HG03103 (cell line): ENCODE data around the gene RAP1GAP2.
"Not testable (repeated sequence)": the region's sequence is repeated elsewhere in the genome, so short reads cannot be mapped to it uniquely, and the experiment has no call there.

Experiments
- ATAC-seq: cut with Tn5 transposase; IDR thresholded peaks from one replicate; pipeline ENCODE4 v1.9.1; 2021; ENCODE audit warnings: low read depth; ENCODE audit not compliant: unreplicated experiment

Gene RAP1GAP2

DNA sequence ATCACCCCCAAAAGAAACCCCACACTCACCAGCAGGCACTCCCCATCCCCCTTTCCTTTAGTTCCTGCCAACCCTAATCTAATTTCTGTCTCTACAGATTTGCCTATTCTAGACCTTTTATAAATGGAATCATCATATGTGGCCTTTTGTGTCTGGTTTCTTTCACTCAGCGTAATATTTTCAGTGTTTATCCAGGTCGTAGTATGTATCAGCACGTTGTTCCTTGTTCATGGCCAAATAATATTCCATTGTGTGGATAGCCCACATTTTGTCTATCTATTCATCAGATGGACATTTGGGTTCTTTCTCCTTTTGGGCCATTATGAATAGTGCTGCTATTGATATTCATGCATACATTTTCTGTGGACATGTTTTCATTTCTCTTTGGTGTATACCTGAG is 193.6 kb downstream of the RAP1GAP2 start:
- no peak for ATAC-seq

DNA sequence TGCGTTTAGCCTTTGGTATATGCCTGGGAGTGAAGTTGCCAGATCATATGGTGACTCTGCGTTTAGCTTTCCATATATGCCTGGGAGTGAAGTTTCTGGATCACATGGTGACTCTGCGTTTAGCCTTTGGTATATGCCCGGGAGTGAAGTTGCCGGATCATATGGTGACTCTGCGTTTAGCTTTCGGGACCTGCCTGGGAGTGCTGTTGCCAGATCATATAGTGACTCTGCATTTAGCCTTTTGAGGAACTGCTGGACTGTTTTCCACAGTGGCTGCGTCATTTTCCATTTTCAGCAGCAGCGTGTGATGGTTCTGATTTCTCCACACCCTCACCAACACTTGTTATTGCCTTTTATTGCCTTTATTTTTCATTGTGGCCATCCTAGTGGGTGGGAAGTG is 194.2 kb downstream of the RAP1GAP2 start:
- ATAC-seq = no peak

DNA sequence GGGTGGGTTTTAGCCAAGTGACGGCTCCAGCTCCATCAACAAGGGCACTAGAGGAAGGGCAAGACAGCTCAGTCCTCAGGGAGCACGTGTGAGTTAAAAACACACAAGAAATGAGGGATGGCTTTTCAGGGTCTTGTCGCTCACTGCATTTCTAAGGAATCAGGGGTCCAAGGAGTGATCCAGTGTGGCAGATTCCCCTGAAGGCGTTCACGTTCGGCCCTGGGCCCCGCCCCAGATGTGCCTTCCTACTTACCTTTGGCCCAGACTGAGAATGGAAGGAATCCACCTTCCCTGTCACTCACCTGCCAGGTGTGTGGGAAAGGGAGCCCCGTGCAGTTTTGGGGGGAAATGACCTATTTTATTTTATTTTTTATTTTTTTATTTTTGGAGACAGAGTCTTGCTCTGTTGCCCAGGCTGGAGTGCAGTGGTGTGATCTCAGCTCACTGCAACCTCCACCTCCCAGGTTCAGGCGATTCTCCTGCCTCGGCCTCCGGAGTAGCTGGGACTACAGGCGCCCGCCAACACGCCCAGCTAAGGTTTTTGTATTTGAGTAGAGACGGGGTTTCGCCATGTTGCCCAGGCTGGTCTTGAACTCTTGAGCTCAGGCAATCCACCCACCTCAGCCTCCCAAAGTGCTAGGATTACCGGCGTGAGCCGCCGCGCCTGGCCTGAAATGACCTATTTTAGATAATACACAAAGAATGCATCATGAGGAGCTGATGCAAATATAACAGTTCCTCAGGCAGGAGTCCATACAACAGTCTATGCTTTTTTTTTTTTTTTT is 195.3 kb downstream of the RAP1GAP2 start:
- ATAC-seq = not testable (repeated sequence)

DNA sequence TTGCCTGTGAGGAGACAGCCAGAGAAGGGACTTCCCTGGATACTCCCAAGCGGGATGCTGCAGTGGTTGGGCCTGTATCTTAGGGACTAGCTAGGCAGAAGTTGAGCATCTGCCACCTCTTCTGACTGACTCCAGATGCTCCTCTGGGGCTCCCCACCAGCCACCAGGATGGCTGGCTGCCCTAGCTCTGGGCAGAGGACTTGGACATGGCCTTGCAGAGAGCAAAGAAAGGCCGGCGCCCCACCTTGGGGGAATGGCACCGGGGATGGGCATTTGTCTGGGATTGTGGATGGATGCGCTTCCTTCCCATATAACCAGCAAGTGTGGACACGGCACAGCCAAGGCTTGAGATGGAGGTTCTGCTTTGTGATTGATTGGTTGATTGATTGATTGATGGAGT is 198.2 kb downstream of the RAP1GAP2 start:
- no peak for ATAC-seq

DNA sequence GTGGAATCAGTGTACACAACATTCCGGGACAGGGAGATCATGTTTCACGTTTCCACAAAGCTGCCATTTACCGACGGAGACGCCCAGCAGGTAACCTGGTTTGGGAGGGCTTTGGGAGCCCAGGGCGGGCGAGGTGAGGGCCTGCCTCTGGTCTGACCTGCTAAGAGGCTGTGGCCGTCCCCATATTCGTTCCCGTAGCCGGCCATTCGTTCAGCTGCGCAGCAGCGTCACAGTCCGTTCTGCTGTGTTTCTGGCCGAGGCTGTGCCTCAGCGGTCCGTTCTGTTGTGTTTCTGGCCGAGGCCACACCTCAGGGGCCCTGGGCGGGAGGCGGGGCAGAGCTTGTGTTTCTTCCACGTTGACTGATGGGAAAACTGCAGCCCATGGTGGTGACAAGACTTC is 199.1 kb downstream of the RAP1GAP2 start:
- no peak for ATAC-seq

DNA sequence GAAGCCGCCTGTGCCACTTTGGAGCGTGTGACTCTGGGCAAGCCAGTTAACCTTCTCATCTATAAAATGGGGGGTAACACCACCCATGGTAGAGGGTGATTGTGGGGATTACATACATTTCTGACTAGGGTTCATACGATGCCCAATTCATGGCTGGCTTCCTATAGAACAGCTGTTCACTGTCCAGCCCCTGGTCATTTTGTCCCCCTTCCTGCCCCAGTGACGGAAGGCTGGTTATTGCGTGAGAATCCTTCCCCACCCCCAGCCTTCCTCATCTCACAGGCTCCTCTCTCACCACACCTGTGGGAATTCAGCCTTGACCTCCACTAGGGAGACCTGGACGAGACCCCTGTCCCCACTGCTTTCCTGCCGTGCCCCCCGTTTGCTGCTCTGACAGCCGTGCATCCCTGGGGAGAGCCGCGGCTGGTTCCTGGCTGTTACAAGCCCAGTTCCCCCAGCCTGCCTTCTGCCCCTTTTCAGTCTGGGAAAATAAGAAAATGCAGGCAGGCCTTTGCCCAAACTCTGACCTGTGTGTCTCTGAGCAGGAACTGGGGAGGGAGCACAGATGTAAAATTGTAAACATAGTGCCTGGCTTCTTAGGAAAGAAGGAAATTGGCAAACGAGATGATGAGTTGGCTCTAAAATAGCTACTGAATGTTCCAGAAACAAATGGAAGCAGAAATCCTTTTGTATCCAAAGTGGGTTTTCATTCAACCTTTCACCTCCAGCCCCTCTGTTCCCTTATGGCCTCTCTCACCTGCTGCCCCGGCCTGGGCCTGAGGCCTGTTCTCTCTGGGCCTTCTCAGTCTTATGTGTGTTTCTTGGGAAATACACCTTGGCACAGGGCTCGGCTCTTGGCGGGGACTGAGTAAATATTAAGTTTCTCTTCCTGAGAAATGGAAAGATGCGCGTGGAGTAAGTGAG is 199.9 kb downstream of the RAP1GAP2 start:
- no peak for ATAC-seq

DNA sequence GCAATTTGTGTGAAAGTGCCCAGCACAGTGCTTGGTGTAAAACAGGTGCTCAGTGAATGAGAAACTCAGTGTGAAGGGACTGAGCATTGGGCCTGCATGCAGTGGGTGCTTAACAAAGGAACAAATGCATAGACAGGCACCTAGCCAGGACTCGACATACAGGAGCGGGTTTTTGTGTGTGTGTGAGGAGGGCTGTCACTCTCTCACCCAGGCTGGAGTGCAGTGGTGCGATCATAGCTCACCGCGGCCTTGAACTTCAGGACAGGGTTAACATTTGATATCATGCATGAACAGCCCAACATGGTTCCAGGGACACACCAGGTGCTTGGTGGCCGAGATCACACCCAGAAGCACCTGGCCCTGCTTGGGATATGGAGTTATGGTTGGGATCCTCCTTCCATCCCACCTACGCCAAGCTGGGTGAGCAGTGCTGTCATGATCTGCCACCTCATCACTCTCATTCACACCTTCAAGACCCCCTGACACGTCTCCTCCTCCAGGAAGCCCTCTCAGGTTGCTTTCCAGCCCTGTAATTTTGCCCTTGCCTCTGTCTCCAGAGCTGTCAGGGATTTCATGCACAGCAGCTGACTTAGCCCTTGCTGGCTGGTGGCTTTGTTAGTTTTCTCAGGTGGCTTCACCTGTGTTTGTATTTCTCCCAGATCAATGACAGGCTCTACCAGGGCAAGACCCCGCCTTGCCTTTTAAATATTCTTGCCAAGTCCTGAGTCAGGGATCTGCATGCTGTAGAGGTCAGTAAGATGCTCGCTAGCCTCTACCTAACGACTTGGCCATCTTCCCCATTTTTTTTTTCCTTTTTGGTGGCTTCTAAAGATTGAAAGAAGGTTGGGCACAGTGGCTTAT is 200.8 kb downstream of the RAP1GAP2 start:
- ATAC-seq = no peak

DNA sequence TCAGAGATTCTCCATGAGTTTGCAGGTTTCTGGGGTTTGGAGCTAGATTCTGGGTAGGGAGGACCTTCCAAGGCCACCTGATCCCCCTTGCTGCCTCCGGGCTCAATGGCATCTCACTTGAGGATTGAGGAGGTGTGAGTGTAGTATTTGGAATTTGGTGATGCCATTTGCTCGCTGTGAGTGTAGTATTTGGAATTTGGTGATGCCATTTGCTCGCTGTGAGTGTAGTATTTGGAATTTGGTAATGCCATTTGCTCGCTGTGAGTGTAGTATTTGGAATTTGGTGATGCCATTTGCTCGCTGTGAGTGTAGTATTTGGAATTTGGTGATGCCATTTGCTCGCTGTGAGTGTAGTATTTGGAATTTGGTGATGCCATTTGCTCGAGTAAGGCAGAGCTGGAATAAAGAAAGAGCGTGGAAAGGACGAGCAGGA is 202.2 kb downstream of the RAP1GAP2 start:
- ATAC-seq = not testable (repeated sequence)

DNA sequence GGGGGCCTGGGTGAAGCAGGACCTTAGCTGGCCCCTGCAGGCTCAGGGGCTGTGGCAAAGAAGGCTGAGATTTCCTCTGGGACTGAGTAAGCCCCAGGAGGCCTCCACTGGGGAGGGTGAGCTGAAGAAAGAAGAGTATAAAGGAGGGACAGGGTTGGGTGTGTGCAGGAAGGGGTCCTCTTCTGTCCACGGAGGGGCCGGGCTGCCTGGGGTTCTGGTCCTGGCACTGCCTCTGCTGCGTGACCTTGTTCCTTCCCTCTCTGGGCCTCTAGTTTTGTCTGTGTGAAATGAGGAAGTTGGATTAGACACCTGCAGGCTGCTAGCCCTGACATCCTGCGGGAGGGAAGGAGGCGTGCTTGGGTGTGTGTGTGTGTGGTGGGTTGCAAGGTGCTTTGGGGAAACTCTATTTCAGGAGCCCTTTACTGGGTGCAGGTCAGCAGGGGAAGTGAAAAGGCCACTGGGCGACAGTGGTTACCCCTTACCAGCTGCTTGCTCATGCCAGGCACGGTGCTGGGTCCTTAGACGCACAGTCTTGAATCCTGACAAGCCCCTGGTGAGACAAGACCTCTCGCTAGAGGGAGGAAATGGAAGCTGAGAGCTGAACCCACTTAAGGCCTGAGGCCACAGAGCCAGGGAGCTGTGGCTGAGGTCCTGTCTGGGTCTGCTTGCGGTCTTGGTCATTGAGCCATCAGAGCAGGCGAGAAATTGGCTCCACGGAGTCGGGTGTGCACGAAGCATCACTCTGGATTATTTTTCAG is 206.5 kb downstream of the RAP1GAP2 start:
- peak; percentile 51 for ATAC-seq

DNA sequence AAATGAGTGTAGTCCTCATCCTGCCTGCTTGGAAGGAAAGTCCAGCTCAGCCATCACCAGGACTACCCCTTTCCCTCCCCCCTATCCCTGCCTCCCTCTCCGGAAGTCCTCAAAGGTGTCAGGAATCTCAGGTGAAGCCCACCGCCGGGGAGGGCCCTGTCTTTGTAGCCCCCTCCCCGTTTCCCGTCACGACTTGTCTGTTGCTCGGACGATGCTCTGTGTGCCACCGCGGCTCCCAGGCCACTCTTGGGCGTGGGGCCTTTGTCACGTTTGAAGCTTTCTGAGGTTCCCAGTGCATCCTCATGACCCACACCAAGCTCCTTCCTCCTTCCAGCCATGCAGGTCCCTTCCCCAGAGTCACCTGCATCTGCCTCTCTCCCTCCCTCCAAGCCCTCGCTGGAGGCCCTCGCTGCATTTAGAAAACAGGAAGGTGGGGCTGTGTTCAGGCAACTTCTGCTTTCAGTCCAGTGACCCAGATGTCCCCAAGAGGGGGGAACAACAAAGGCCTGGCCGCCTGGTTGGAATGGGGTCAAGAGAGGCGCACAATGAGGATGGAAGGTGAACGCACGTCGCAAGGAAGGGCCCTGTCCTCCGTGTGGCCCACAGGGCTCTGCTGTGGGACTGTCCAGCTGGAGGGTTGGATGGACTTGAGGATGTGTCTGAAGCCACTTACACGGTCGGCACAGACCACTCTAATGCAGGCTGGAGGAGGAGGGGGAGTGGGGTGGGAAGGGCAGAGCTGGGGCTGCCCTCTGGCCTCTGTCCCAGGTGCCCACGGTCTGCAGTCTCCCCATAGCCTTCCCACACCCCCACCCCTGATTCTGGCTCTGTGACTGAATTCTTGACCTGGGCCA is 207.3 kb downstream of the RAP1GAP2 start:
- ATAC-seq = peak; percentile 23

DNA sequence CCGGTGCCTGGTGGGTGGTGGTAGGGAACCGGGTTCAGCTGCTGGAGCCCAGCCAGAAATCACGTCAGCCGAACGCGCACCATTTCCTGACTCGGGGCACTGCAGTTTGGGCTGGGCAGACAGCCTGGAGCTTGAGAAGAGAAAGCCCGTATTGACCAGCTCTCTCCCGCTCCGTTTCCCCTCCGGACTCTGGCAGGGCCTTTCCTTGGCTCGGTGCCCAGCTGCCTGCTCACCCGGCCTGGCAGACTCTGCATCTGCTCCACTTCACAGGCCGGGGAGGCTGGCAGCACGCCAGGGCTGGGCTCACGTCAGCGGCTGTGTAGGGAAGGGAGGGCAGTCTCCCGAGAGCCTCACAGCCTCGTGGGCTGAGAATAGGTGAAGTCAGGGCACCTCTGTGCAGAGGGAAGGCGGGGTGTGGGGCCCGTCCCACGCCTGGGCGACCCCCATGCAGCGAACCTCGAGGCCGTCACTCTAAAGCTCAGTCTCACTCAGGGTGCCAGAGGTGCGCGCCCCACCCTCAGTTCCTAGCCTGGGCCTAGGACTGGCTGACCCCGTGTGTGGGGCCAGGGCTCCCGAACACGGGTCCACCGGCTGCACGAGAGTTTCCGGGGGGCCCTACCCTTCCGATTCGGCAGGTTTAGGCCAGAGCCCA is 208.0 kb downstream of the RAP1GAP2 start:
- ATAC-seq = peak; percentile 20

DNA sequence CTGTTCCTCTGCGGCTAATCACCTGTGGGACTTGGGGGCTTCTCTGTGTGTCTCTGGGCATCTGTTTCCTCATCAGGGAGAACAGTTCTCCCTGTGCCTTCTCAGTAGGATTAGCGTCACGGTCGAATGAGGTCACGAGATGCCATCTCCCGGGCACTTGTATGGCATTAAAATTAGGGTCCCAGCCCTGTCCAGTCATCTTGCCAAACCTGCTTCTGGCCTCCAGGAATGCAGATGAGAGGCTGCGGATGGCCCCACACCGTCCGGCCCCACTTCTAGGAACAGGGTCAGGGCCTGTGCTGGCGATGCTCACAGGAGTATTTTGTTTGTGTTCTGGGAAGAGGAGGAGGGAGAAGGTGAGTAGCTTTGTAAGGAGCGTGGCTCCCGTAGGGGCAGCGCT is 208.7 kb downstream of the RAP1GAP2 start:
- ATAC-seq = no peak

DNA sequence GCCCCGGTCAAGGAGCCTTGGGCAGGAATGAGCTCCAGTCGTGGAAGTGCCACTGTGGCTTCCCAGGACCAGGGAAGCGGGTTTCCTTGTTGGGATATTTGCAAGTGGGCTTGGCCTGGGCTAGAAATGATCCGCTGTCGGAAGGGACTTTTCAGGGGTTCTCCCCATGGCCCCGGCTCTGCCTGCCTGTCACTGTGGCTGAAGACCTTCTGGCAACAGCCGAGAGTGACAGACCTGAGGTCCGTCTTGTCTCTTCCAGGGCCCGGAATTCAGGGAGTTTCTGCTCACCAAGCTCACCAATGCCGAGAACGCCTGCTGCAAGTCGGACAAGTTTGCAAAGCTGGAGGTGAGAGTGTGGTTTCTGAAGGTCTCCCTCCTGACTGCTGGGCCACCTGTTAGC is 209.5 kb downstream of the RAP1GAP2 start:
- ATAC-seq = no peak

DNA sequence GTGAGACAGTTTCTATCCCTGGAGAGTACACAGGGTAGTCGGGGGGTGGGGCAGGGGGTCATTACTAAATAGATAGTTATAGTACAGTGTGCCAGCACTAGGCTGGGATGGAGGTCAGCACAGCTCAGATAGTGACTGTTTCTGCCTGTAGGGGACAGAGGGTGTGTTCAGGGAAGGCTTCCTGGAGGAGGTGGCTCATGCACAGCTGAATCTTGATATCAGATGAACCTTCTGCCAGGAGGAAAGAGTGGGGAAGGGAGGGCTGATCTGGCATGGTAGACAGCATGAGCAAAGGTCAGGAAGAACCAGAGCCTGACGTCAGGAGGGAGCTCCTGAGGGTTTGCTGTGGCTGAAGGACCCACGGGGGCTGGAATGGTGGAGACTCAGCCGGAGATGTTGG is 210.6 kb downstream of the RAP1GAP2 start:
- no peak for ATAC-seq

DNA sequence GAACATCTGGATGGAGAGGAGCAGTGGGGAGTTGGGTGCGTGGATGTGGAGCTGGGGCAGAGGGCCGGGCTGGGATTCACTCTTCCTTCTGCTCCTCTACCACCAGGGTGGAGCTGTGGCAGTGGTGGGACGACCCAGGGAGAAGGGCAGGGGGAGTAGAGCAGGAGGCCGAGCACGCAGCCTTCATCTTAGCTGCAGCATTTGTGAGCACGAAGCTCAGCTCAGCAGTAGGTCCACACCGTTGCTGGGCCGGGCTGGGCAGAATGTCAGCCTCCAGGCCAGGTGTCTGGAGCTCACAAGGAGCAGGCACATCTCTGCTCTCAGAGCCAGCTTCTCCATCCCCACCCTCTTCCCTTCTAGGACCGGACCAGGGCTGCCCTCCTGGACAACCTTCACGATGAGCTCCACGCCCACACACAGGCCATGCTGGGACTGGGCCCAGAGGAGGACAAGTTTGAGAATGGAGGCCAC is 211.4 kb downstream of the RAP1GAP2 start:
- ATAC-seq = no peak

DNA sequence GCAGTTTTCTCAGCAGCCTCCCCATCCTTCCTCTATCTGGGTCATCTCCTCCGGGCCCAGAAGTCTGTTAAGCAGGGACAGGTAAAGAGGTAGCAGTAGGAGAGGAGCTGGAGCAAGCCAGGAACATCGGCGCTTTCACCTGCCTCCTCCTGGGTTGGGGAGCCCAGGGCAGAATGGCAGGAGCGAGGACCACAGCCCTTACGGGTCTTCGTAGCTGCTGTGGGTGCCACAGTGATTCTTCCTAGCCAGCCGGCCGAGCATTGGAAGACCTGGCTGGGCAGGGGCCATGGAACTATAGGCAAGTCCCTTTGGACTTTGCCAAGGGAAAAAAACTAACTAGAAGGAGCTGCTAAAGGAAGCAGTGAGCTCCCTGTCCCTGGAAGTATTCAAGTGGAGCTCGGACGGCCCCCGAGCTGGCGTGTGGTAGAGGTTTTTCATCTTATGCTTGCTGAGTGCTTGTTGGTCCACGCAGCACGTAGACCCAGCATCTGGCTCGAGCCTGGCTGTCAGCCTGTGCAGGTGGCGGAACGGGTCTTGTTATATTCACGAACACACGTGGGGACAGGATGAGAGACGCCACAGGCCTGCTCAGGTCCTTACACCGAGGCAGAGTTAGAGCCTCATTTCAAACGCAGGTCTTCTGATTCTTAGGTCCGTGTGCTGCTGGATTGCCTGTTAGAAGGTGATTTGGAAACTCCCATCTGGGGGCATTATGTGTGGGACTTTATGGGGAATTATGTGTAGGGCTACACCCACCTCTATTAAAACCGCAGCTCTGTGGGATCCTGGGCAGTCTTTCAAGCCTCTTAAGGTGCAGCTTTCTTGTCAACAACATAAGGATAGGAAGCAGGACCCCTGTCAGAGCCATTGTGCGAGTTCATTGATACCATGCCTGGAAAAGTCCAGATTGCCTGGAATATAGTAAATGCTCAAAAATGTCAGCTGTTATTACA is 212.4 kb downstream of the RAP1GAP2 start:
- ATAC-seq = no peak

DNA sequence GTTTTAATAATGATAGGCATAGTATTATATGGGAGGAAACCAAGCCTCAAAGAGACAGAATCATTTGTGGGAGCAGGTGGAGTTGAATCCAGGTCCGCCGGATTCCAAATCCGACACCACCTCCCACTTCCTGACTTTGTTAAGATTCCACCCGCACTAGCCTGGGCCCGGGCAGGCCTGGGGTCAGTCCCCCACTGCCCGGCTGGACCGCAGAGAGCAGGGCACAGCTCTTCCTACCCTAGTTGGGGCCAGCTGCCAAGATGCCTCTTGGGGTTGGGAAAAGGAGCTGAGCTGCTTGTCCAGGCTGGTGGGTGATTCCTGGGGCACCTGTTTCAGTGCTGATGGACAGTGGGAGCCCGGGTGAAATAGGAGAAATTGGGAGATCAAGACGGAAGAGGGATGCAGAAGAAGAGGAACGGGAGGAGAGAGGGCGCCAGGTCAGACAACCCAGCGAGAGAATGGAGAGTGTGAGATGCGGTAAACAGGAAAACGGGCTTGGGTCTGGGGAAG is 213.2 kb downstream of the RAP1GAP2 start:
- ATAC-seq = no peak
